Effector memory CD4-positive, alpha-beta T cell (primary cell): ENCODE results near the gene SH2D3C.
"Not testable (repeated sequence)": the region's sequence is repeated elsewhere in the genome, so short reads cannot be mapped to it uniquely, and the experiment has no call there.

Source experiments
- DNase-seq, 3 donors: peaks; one replicate each; pipeline ENCODE4 v3.0.0-alpha.2; 2020
- H3K27ac ChIP-seq: 2 replicates; pipeline ENCODE4 v1.7.0; 2013; ENCODE audit warnings: mild to moderate bottlenecking, low read length, moderate library complexity; ENCODE audit not compliant: insufficient read depth, poor library complexity, severe bottlenecking
- H3K27me3 ChIP-seq: replicated peaks from 2 replicates; pipeline ENCODE4 v1.7.0; 2013; ENCODE audit warnings: mild to moderate bottlenecking, low read length; ENCODE audit not compliant: insufficient read depth, control insufficient read depth, poor library complexity, severe bottlenecking
- H3K36me3 ChIP-seq: 2 replicates; pipeline ENCODE4 v1.7.0; 2013; ENCODE audit warnings: mild to moderate bottlenecking, low read length, moderate library complexity; ENCODE audit not compliant: control insufficient read depth, insufficient read depth
- H3K4me1 ChIP-seq: 2 replicates; pipeline ENCODE4 v1.7.0; 2013; ENCODE audit warnings: low read length, mild to moderate bottlenecking; ENCODE audit not compliant: control insufficient read depth, insufficient read depth, poor library complexity, severe bottlenecking
- H3K4me3 ChIP-seq: 2 replicates; pipeline ENCODE4 v1.7.0; 2013; ENCODE audit warnings: low read length, low read depth, mild to moderate bottlenecking; ENCODE audit not compliant: insufficient read depth, poor library complexity, severe bottlenecking
- H3K9me3 ChIP-seq: 2 replicates; pipeline ENCODE4 v1.7.0; 2013; ENCODE audit warnings: mild to moderate bottlenecking, low read length, moderate library complexity; ENCODE audit not compliant: control insufficient read depth

The SH2D3C gene

DNA sequence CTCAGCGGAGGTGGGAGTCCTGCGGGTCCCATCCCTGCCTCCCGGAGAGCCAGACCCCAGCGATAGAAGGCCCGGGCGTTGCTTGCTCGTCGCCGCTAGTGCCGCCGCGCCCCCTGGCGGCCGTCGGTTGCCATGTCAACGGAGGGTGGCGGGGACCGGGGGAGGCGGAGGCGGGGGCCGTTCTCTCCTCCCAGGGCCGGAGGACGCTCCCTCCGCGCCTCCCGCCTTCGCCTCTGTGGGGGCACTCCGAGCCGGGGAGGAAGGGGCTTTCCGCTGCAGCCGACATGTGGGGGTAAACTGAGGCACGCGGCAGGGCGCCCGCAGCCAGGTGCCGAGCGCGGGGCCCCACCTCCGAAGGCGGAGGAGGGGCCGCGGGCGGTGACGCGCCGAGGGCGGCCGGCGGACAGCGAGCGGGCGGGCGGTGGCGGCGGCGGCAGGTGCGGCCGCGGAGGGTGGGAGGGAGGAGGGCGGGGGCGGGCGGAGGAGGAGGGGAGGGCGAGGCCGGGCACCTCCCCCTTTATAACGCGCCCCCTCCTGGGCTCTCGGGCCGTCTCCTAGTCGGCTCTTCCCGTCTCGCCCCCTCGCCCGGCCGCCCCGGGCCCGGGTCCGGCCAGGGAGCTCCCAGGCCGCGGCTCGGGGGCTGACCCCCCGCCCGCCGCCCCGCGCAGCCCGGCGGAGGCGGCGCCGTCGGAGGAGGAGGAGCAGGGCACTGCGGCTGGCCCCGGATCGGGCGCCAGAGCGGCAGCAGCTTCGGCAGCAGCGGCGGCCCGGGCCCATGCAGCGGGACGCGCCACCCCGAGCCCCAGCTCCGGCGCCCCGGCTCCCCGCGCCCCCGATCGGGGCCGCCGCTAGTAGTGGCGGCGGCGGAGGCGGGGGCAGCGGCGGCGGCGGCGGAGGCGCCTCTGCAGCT is 6.8 kb upstream of the SH2D3C start:
- H3K36me3 ChIP-seq = peaks cover 34% of the 10 kb centered on the region
- DNase-seq = peak; percentile 81 to 86 (median 84)
- peak overlapping the region; percentile 87 for H3K27ac ChIP-seq
- H3K27me3 ChIP-seq = no peaks in the 10 kb centered on the region
- peak overlapping the region; percentile 86 for H3K4me3 ChIP-seq
- H3K4me1 ChIP-seq = peaks cover 35% of the 10 kb centered on the region
- H3K9me3 ChIP-seq = no peaks in the 10 kb centered on the region

DNA sequence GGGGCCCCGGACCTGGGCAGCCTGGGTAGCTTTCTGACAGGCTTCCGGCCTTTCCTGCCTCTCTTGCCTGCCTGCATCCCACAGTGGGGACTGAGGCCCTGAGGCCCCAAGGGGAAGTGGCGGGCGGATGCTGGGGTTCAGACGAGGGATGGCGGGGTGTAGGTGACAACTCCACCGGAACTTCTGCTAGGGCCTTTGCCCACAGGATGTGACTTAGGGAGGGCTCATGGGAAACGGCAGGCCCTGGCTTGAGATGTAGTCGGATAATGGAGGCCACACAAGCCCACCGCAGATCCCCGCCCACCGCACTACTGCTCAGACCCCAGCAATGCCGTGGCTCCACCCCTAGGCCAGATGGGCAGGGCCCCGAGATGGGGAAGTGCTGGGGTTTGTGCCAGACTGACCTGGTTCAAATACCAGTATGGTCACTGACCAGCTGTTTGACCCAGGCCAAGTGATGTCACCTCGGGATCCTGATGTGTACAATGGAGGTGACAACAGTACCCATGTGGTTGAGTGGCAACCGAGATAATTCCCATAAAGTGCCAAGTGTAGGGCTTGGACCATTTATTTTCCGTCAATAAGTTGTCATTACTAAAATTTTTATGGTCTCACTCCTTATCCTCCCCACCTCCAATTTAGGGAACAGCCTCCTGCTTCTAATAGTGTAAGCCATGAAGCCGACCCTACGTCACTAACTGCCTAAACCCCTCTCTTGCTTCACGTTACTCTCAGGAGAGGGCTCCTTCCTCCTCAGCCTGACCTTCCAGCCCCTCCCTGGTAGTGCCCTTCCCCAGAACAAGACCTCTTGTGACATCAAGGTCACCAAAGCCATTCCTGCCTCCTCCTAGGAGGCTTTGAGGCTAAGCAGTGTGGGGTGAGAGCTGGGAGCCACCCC is 4.9 kb upstream of the SH2D3C start:
- H3K27ac ChIP-seq = peak overlapping the region; percentile 87
- H3K9me3 ChIP-seq = no peaks in the 10 kb centered on the region
- peaks cover 53% of the 10 kb centered on the region for H3K4me1 ChIP-seq
- DNase-seq = peak; percentile 71 to 78 (median 76)
- H3K36me3 ChIP-seq = peaks cover 14% of the 10 kb centered on the region
- no peaks in the 10 kb centered on the region for H3K27me3 ChIP-seq
- H3K4me3 ChIP-seq = peak overlapping the region; percentile 29

DNA sequence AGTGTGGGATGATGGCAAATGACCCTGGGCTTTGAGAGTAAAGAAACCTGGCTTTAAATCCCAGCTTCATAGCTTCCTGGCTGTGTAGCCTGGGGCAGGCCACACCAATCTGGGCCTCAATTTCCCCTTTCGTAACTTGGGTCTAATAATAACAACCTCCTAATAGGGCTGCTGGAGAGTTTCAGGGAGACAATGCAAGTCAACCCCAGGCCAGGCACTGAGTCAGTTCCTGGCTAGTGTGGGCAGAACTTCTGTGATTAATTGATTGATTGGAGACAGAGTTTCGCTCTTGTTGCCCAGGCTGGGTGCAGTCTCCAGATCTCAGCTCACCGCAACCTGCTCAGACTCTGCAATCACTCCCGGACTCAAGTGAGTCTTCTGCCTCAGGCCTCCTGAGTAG is 3.3 kb upstream of the SH2D3C start:
- no peaks in the 10 kb centered on the region for H3K36me3 ChIP-seq
- no peaks in the 10 kb centered on the region for H3K9me3 ChIP-seq
- no peak overlapping the region for H3K27ac ChIP-seq
- no peak for DNase-seq
- H3K27me3 ChIP-seq = no peaks in the 10 kb centered on the region
- no peak overlapping the region for H3K4me3 ChIP-seq
- peaks cover 58% of the 10 kb centered on the region for H3K4me1 ChIP-seq

DNA sequence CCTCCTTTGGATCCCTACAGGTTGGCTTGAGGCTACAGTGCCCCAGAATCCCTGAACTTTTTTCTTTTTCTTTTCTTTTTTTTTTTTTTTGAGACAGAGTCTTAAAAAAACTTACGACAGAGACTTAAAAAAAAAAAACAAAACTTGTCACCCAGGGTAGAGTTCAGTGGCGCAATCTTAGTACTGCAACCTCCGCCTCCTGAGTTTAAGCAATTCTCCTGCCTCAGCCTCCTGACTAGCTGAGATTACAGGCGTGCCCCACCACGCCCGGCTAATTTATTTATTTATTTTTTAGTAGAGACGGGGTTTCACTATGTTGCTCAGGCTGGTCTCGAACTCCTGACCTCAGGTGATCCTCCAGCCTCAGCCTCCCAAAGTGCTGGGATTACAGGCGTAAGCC is 2.4 kb upstream of the SH2D3C start:
- H3K4me3 ChIP-seq, DNase-seq, H3K9me3 ChIP-seq, H3K36me3 ChIP-seq, H3K27ac ChIP-seq, H3K27me3 ChIP-seq: not testable (repeated sequence)
- peaks cover 64% of the 10 kb centered on the region for H3K4me1 ChIP-seq

DNA sequence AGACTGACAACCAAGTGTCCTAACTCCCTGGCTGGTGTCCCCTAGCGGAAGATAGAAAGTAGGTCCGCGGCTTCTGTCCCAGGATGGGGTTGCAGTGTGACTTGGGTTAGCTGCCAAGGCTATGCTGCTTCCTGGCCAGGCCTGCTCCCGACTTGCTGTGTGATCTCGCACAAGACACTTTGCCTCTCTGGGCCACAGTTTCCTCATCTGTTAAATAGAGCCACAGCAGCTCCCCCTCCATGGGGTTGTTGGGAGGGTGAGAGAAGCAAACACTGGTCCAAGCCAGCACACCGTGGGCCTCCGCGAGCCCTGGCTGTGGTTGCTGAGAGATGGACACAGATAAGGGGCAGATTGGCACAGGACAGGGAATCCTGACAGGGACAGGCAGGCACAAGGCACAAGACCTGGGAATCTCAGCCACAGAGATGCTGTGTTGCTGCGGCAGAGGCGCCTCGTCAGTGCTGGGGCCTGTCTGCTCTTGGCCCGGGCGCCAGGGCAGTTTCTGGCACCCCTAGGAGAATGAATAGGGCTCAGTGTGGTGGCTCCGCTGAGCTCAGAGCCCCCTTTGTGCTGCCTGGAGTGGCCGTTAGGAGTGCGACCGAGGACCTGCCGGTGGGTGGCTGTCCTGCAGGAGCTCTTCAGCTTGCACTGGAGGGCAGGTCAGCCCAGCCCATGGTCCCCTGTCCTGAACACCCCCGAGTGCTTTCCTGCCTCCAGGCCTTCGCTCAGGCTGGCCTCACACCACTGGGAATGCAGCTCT is 1.8 kb upstream of the SH2D3C start:
- no peaks in the 10 kb centered on the region for H3K27me3 ChIP-seq
- H3K4me1 ChIP-seq = peaks cover 64% of the 10 kb centered on the region
- H3K9me3 ChIP-seq = no peaks in the 10 kb centered on the region
- no peaks in the 10 kb centered on the region for H3K36me3 ChIP-seq
- peak overlapping the region; percentile 90 for H3K27ac ChIP-seq
- DNase-seq = no peak
- H3K4me3 ChIP-seq = no peak overlapping the region

DNA sequence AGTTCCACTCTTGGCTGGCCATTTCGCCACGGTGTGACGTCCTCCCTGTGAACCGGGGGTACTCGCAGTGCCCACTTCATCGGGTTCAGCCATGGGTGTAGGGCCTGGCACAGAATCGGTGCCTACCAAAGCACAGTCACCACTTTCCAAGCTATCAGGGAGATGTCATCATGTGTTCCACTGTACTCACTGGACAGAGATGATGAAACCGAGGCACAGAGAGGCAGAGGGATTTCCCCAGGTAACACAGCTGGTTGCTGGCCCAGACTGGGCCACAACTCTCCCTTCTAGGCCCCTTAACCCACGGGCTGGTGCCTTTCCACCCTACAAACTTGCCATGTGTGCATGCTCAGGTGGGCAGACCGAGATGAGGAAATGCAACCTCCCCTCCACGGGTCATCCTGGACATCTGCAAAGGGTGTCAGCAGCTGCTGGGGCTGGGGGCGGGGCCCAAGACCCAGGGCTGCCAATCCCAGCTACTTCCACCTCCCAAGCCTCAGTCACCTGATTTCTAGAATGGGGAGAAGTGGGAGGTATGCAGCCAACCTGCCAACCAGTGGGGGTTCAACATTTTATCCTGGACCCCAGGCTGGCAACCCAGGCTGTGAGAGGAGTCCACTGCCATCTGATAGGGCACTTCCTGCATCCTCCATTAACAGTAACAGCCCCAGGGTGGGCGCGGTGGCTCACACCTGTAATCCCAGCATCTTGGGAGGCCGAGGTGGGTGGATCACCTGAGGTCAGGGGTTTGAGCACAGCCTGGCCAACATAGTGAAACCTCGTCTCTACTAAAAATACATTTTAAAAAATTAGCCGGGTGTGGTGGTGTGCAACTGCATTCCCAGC is 893 bp upstream of the SH2D3C start:
- H3K9me3 ChIP-seq = no peaks in the 10 kb centered on the region
- DNase-seq = peak; percentile 35 to 48 (median 40)
- H3K4me1 ChIP-seq = peaks cover 59% of the 10 kb centered on the region
- H3K27me3 ChIP-seq = no peaks in the 10 kb centered on the region
- H3K27ac ChIP-seq = peak overlapping the region; percentile 90
- H3K36me3 ChIP-seq = peaks cover 3% of the 10 kb centered on the region
- H3K4me3 ChIP-seq = peak overlapping the region; percentile 74

DNA sequence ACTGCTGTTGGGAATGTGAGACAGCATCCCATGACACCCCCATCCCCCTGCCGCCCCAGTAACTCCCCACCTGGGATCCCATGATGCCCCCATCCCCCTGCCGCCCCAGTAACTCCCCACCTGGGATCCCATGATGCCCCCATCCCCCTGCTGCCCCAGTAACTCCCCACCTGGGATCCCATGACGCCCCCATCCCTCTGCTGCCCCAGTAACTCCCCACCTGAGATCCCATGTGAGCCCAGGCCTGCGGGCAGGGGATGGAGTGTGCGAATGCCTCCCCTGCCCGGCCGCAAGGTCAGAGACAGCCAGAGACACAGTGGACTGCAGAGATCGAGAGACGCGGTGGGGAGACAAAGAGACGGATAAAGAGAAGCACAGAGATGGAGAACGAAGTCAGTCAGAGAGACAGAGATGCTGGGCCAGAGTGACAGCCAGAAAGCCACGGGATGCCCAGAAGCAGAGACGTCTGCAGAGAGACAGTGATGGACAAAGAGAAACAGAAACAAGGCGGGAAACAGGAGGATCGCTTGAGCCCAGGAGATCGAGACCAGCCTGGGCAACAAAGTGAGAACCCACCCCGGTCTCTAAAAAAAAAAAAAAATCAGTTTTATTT is 992 bp downstream of the SH2D3C start:
- DNase-seq = no peak
- H3K27ac ChIP-seq = peak overlapping the region; percentile 90
- peaks cover 40% of the 10 kb centered on the region for H3K4me1 ChIP-seq

DNA sequence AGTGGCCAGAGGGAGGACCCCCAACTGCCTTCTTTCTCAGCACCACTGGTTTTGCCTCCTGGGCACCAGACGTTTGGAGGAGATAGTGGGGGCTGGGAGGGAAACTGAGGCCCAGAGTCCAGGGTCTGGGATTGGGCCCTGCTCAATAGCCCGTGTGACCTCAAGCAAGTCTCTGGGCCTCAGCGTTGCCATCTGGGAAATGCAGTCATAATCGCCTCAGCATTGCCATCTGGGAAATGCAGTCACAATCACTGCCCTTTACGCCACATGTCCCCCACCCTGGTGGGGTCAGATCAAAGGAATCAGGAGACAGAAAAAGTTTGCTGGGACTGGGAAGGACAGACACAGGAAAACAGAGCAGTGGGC is 1.6 kb downstream of the SH2D3C start:
- Histone ChIP-seq H3K27me3 (no peaks in the 10 kb centered on the region), H3K27ac (peak overlapping the region; percentile 90), H3K36me3 (peaks cover 23% of the 10 kb centered on the region), H3K9me3 (no peaks in the 10 kb centered on the region), H3K4me1 (peaks cover 34% of the 10 kb centered on the region), H3K4me3 (peak overlapping the region; percentile 74)
- DNase-seq = no peak

More for the DNA sequence above, 992 bp downstream of the SH2D3C start:
- Histone ChIP-seq H3K36me3 (peaks cover 20% of the 10 kb centered on the region), H3K4me3 (peak overlapping the region; percentile 74), H3K27me3 (no peaks in the 10 kb centered on the region), H3K9me3 (no peaks in the 10 kb centered on the region)
